Osteocyte (in vitro differentiated cells): ENCODE data around the gene AEBP1. TPM values are rescaled to one million over a fixed set of nuclear protein-coding genes. Genes with fewer than 3 reads are reported as not detected.

ENCODE experiments used
- DNase-seq: peaks from one replicate; pipeline ENCODE4 v3.0.0; 2021; ENCODE audit warnings: mixed read lengths; ENCODE audit not compliant: unreplicated experiment; ENCODE audit errors: extremely low spot score
- H3K27ac Mint-ChIP-seq: one replicate; pipeline ENCODE4 v1.8.0; 2021; ENCODE audit warnings: mild to moderate bottlenecking, mixed read lengths; ENCODE audit not compliant: unreplicated experiment
- H3K27me3 Mint-ChIP-seq: one replicate; pipeline ENCODE4 v1.8.0; 2021; ENCODE audit warnings: mixed read lengths; ENCODE audit not compliant: unreplicated experiment
- H3K36me3 Mint-ChIP-seq: one replicate; pipeline ENCODE4 v1.8.0; 2021; ENCODE audit warnings: mixed read lengths; ENCODE audit not compliant: unreplicated experiment
- H3K4me1 Mint-ChIP-seq: one replicate; pipeline ENCODE4 v1.8.0; 2021; ENCODE audit warnings: mixed read lengths; ENCODE audit not compliant: unreplicated experiment
- H3K4me3 Mint-ChIP-seq: one replicate; pipeline ENCODE4 v1.8.0; 2021; ENCODE audit warnings: mild to moderate bottlenecking, moderate library complexity, mixed read lengths; ENCODE audit not compliant: unreplicated experiment
- H3K9me3 Mint-ChIP-seq: one replicate; pipeline ENCODE4 v1.8.0; 2021; ENCODE audit warnings: mixed read lengths; ENCODE audit not compliant: unreplicated experiment
- total RNA-seq: library from RNA; stranded (reverse); gene quantifications from 2 replicates; pipeline ENCODE4 v1.2.1, GENCODE V29; 2021
- TF ChIP-seq, protein P1 (sequence below): fragments of 200-600 bp; sonication (generic); IDR thresholded peaks from 2 replicates; pipeline ENCODE4 v1.5.0; 2021; ENCODE audit warnings: antibody characterized with exemption, mild to moderate bottlenecking, moderate library complexity

Gene AEBP1
- total RNA-seq, 1 donor from 2014 or later: 781 TPM

DNA sequence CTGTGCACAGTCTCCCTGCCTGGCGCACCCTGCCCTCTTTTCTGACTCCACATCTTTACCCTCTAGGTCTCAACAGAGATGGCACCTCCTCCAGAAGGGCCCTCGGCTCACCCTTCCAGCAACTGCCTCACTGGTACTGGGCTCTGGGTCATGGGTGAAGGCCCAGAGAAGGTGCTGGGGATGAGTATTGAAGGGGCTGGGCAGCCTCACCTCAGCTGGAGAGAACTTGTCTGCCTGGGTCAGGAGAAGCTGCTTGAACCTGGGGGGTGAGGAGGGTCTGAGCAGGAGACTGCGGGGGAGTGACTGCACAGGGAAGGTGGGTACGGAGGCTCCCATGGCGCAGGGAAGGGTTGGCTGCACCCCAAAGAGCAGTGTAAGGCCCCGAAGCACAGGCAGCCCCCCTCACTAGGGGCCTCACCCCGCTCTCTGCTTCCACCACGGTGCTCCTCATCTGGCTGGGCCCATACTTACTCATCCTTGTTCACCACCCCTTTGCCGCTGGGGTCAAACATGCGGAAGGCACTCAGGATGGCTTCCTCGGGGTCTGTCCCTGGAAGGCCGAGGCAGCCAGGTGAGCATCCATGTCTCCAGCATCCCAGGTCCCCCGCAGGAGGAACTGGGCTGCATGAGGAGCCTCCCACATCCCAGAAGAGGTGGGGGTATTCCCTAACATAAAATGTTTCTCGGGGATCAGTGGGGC, 35.3 kb downstream of the AEBP1 start:
- Mint-ChIP-seq H3K4me3 (no peak overlapping the region), H3K4me1 (no peaks in the 10 kb centered on the region), H3K27me3 (peaks cover 4% of the 10 kb centered on the region), H3K27ac (no peak overlapping the region), H3K9me3 (no peaks in the 10 kb centered on the region), H3K36me3 (no peaks in the 10 kb centered on the region)
- TF ChIP-seq, protein P1, sequence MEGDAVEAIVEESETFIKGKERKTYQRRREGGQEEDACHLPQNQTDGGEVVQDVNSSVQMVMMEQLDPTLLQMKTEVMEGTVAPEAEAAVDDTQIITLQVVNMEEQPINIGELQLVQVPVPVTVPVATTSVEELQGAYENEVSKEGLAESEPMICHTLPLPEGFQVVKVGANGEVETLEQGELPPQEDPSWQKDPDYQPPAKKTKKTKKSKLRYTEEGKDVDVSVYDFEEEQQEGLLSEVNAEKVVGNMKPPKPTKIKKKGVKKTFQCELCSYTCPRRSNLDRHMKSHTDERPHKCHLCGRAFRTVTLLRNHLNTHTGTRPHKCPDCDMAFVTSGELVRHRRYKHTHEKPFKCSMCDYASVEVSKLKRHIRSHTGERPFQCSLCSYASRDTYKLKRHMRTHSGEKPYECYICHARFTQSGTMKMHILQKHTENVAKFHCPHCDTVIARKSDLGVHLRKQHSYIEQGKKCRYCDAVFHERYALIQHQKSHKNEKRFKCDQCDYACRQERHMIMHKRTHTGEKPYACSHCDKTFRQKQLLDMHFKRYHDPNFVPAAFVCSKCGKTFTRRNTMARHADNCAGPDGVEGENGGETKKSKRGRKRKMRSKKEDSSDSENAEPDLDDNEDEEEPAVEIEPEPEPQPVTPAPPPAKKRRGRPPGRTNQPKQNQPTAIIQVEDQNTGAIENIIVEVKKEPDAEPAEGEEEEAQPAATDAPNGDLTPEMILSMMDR: no peak
- DNase-seq: no peak

DNA sequence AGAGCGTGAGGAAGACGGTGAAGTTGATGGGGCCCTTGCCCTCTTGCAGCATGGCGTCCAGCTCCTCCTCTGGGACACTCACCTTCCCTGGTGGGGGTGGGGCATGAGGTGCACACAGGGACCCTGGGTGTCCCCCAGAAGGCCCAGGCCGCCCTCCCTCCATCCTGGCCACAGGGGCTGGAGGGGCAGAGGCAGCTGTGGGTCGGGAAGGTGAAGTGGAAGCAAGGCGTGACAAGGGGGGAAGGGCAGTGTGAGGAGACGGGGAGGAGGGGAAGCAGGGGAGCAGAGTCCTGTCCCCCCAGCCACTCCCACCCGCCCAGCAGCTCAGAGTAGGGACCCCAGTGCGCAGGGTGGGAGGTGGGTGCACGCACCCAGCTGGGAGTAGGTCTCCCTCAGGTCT, 36.2 kb downstream of the AEBP1 start:
- Mint-ChIP-seq H3K27ac (no peak overlapping the region), H3K27me3 (peaks cover 8% of the 10 kb centered on the region), H3K36me3 (no peaks in the 10 kb centered on the region), H3K4me3 (no peak overlapping the region), H3K4me1 (no peaks in the 10 kb centered on the region), H3K9me3 (no peaks in the 10 kb centered on the region)
- TF ChIP-seq, protein P1: no peak
- no peak for DNase-seq

DNA sequence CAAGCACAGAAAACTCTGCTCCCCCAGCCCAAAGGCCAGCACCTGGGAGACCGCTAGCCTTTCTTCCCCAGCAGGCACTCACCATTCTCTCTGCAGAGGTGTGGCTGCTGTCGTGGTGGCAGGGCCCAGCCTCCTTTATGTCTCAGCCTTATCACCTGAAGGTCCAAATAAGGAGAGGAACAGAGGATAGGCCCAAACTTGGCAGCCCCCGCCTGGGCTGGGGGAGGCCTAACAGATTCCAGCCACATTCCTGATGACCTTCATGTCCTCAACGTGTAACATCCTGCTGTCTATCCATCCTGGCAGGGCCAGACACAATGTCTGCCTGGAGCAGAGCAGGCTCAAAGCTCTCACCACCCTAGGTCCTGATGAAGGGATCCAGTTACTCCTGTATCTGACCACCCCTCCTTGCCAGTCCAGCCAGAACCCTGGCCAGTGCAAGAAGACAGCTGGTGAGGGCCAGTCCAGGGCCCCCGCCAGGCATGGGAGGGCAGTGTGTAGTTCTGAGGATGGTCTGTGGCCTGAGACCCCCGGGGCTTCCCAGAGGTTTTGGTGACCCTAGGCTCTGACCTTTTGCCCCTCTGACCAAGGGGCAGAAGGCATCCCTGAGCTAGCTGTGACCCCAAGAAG, 37.2 kb downstream of the AEBP1 start, which contains the start of gene MYL7:
Gene MYL7 (minus strand): TSS at position 112 of the 630 bp plus-strand sequence. CDS start 27 bp downstream, at position 85.
- Mint-ChIP-seq H3K36me3 (no peaks in the 10 kb centered on the region), H3K9me3 (no peaks in the 10 kb centered on the region), H3K27me3 (peaks cover 8% of the 10 kb centered on the region), H3K27ac (no peak within 1 kb of the TSS), H3K4me1 (peaks cover 3% of the 10 kb centered on the region), H3K4me3 (no peak within 1 kb of the TSS)
- TF ChIP-seq, protein P1: no peak
- no peak for DNase-seq

DNA sequence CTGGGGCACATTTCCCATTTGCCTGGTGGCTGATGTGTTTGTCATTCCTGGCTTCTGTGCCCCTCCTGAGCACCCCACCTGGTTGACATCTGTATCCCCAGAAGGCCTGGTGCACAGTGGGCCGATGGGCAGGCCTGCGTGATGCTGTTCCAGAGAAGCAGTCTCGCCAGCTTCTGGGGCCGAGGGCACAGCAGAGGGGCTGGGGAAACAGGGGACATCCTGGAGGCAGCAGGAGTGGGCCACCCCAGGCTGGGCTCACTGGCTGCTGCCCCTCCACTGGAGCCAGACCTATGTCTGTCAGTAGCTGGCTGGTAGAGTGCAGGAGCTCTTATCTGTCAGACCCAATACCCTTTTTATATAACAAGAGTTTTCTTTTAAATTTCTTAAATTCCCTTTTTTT, 37.9 kb downstream of the AEBP1 start:
- Mint-ChIP-seq H3K4me3 (no peak overlapping the region), H3K27ac (no peak overlapping the region), H3K36me3 (no peaks in the 10 kb centered on the region), H3K4me1 (peaks cover 3% of the 10 kb centered on the region), H3K9me3 (no peaks in the 10 kb centered on the region), H3K27me3 (peaks cover 8% of the 10 kb centered on the region)
- TF ChIP-seq, protein P1: no peak
- no peak for DNase-seq

DNA sequence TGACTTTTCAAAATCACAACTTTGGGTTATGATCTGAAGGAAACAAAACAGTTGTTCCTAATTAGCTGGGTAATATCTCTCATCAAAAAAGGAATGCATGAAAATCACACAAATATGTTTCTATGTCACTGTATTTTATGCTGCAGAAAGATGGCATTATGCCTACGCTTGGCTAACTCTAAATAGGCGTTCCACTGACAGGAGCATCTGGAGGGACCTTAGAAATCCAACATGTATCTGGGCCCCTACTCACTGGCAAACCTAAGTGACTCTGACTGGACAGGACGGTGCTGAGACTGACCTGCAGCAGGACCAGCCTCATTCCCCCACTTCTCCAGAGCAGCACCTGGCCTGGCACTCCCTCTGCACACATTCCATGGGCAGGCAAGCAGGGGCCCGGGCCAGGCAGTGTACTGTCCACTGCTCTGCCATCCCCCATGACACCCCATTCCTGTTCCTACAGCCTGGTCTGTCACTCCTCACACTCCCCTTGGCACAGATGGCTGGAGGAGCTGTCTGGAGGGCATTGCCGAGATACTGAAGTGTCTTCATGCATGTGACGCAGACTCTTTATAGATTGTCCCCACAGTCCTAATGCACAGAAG, 39.6 kb downstream of the AEBP1 start:
- no peaks in the 10 kb centered on the region for H3K9me3 Mint-ChIP-seq
- H3K27me3 Mint-ChIP-seq: peaks cover 6% of the 10 kb centered on the region
- no peak overlapping the region for H3K27ac Mint-ChIP-seq
- TF ChIP-seq, protein P1: no peak
- DNase-seq: no peak
- no peaks in the 10 kb centered on the region for H3K36me3 Mint-ChIP-seq
- no peak overlapping the region for H3K4me3 Mint-ChIP-seq
- H3K4me1 Mint-ChIP-seq: peaks cover 3% of the 10 kb centered on the region
